DMS 273 (cell line): ENCODE data around the gene NLRC5.

Experiments
- DNase-seq: peaks from one replicate; lab custom pipeline; 2025; ENCODE audit not compliant: unreplicated experiment; lab: John Stamatoyannopoulos, UW

NLRC5 gene

DNA sequence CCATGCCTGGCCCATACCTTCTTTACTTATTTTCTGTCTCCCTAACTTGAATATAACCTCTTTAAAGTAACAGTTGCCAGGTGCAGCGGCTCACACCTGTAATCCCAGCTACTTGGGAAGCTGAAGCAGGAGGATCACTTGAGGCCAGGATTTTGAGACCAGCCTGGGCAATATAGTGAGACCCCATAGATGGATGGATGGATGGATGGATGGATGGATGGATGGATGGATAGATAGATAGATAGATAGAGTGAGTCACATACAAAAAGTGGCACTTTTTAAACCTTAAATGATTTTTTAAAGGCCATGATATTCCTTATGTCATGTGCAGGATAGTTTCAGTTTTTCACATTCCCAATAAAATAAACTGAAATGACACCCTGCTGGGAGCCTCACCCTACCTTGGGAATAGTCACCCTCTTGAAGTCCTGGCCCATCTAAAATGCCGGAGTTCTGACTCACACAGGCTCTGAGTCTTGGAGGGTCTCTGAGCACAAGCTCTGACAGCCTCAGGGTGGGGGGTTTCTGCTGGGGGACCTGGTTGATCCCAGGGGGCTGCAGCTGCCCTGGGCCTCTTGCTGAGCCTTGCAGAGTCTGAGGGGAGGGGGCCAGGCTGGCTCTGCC, 129.2 kb downstream of the NLRC5 start:
- DNase-seq: no peak

- no peak for DNase-seq
Measured at GRCh38 chr16:57123216-57123973, 134.0 kb downstream of the NLRC5 start.

DNA sequence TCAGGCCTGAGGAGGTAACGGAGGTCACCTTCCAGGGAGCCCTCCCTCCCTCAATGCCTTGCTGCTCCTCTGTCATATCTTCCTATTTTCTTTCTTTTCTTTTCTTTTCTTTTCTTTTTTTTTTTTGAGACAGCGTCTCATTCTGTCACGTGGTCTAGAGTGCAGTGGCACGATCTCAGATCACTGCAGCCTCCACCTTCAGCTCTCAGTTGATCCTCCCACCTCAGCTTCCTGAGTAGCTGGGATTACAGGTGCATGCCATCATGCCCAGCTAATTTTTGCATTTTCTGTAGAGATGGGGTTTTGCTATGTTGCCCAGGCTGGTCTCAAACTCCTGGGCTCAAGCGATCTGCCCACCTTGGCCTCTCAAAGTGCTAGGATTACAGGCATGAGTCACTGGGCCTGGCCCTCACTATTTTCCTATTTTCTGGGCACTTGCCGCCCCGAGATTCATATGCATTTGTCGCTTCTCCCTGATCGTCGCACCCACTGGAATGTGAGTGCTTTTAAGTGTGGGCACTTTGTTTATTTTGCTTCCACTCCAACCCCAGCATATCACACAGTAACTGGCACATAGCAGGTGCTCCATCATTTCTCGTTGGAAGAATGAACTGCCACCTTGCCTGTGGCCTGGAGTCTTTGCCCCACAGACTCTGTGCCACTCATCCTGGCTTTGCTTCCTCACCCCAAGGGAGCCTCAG, 134.8 kb downstream of the NLRC5 start:
- no peak for DNase-seq

GRCh38 chr16:57125376-57125775, 136.0 kb downstream of the NLRC5 start:
- no peak for DNase-seq

GRCh38 chr16:57125969-57126368, 136.6 kb downstream of the NLRC5 start:
- DNase-seq: no peak

DNA sequence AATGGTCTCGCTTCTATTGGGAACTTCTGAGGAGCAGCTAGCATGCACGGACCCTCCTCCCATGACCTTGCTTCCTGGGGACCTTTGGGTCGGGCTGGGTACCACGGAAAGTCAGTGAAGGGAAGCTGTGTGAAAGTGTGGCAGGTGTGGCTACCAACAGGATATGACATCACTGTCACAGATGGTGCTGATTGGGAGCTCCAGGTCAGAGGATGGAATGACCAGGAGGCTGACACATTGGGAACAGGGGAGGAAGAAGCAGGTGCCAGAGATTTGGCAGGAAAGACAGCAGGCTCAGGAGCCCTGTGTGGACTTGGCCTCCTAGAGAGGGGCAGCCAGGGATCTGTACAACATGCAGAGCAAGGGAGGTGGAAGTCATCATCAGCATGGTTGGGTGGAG, 137.1 kb downstream of the NLRC5 start:
- no peak for DNase-seq

DNA sequence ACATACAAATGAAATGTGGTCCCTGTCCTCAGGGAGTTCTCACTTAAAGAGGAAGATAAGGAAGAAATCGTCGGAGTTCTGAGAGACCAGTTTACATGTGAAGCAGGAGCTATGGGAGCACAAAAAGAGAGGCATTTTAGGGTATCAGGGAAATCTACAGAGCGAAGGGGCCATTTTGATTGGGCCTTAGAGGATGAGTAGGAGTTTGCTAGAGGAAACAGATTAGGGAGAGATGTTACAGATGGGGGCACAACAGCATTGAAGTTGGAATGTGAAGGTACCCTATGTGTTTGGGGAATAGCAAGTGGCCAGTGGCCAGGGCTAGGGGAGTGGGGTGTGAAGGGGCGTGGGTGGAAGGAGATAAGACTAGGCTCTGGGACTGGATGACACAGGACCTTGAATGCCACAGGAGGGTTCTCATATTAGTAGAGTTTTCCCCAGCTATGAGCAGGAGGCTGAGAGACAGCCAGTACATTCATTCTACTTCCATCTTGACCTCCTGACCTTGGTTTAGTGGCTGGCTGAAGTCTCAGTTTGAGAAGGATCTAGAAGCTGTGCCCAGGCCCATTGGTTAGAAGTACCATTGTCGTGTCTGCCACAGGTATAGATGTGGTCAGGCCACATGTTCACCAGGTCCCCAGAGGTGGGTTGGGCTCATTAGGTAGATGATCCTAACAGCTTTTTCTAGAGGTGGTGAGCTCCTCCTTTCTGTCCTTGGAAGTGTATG, 137.8 kb downstream of the NLRC5 start:
- no peak for DNase-seq

- DNase-seq: no peak
Measured at GRCh38 chr16:57127836-57128235, 138.5 kb downstream of the NLRC5 start.

DNA sequence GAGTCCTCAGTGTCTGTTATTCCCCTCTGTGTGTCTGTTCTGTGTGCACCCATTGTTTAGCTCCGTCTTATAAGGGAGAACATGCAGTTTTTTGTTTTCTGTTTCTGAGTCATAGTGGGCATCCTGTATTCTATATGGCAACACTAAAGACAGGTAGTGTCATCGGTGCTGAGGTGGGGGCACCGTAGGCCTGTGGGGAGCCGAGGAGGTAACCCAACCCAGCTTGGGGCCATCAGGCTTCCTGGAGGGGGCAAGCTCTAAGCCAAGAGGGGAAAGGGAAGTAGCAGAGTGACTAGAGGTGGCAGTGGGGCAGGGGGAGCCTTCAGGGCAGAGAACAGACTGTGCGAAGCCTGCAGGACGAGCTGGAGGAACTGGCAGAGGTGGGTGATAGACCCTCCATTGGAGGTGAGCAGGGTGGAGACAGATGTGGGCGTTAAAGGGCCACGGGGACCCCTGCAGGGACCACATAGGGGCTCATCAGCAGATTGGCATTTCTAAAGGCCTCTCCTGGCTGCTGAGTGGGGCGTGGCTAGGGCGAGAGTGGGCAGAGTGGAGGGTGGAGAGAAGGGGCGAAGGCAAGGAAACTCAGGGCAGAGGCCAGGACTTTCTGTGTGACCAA, 139.5 kb downstream of the NLRC5 start:
- no peak for DNase-seq

DNA sequence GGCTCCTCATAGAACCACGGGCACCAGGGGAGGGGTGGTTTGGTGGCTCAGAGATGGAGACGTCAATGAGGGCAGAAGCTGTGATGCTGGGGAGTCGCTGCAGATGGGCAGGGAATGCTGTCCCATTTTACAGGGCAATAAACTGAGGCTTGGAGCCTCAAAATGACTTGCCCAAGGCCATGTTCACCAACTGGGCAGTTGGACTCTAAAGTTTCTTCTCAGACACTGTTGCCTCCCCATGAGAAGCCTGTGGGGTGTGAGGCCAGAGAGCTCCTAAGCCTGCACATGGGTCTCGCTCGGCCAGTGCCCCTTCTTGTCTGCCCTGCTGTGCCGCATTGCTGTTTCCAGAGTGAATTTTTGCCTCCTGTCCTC, 141.6 kb downstream of the NLRC5 start:
- DNase-seq: no peak

DNA sequence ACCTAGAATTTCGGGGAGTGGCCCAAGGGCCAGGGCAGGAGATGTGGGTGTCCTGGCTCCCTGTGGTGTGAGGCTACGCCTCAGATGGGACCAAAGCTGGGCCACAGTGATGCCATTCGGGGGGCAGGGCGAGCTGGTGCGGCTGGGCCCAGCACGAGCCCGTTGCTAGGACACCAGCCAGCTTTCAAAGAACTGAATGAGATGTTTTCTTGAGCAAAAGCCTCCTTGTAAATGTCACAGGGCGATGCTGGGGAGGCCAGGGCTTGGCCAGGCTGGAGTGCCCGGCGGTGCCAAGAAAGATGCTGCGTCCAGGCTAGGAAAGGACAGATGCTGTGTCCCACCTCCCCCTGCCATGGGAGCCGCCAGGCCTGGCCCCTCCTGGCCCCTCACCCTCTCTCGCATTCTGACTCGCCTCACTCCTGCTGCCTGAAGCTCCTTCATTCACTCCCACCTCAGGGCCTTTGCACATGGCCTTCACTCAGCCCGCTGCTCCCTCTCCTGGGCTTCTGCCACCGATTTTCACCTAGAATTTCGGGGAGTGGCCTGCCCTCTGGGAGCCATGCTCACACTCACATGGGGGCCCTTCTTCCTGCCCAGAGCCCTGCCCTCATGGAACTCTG, 142.1 kb downstream of the NLRC5 start:
- DNase-seq: no peak

DNA sequence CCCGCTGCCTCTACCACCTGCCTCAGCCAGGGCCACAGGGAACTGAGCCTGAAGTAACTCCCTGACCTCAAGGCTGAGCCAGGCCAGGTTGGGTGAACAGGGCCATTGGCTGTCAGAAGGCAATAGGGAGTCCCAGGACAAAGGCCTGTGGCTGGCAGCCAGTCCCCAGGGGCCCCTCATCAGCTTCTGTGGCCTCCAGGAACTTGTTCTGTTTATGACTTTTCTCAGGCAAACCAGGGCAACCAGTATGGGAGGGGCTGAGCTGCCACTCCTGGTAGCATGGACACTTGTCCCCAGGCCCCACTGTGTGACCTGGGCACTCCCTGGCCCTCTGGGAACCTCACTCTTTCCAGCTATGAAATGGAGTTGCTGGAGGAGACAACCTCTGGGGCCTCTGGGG, 143.1 kb downstream of the NLRC5 start:
- DNase-seq: no peak

GRCh38 chr16:57133031-57133430, 143.7 kb downstream of the NLRC5 start:
- no peak for DNase-seq
